Measurements from ENCODE around the gene GHRH. TPM values are rescaled to one million over a fixed set of nuclear protein-coding genes. Genes with fewer than 3 reads are reported as not detected.

Gene GHRH
- total RNA-seq, 1 experiment from 2014 or later, result 0.74 TPM

- Mint-ChIP-seq H3K27ac (no peak overlapping the region), H3K36me3 (peaks cover 42% of the 10 kb centered on the region), H3K4me3 (no peak overlapping the region), H3K27me3 (ENCODE audit: low read depth) (no peaks in the 10 kb centered on the region), H3K4me1 (peaks cover 14% of the 10 kb centered on the region), H3K9me3 (peaks cover 15% of the 10 kb centered on the region)
- TF ChIP-seq MXD4 (CRISPR knock-in tag; IDR thresholded peaks at IDR 0.05; ENCODE audit: borderline replicate concordance) (no peak), ZNF121 (CRISPR knock-in tag; IDR thresholded peaks at IDR 0.05) (no peak), ZNF425 (CRISPR knock-in tag; conservative IDR thresholded peaks at IDR 0.05) (no peak), CREM (CRISPR knock-in tag; IDR thresholded peaks at IDR 0.05) (no peak), ZNF219 (CRISPR knock-in tag; IDR thresholded peaks at IDR 0.05; ENCODE audit: borderline replicate concordance) (no peak), ATF1 (CRISPR knock-in tag; IDR thresholded peaks at IDR 0.05) (no peak), ZNF396 (CRISPR knock-in tag; IDR thresholded peaks at IDR 0.05; ENCODE audit: borderline replicate concordance) (no peak), JUN (CRISPR knock-in tag; IDR thresholded peaks at IDR 0.05) (no peak), RELA (CRISPR knock-in tag; IDR thresholded peaks at IDR 0.05; ENCODE audit: borderline replicate concordance) (no peak), TP53 (CRISPR knock-in tag; IDR thresholded peaks at IDR 0.05) (no peak), FOXJ3 (CRISPR knock-in tag; IDR thresholded peaks at IDR 0.05; ENCODE audit: borderline replicate concordance) (no peak)
- TF ChIP-seq, protein P1, sequence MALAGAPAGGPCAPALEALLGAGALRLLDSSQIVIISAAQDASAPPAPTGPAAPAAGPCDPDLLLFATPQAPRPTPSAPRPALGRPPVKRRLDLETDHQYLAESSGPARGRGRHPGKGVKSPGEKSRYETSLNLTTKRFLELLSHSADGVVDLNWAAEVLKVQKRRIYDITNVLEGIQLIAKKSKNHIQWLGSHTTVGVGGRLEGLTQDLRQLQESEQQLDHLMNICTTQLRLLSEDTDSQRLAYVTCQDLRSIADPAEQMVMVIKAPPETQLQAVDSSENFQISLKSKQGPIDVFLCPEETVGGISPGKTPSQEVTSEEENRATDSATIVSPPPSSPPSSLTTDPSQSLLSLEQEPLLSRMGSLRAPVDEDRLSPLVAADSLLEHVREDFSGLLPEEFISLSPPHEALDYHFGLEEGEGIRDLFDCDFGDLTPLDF (CRISPR knock-in tag; IDR thresholded peaks at IDR 0.05), result no peak
- TF ChIP-seq, protein P2, sequence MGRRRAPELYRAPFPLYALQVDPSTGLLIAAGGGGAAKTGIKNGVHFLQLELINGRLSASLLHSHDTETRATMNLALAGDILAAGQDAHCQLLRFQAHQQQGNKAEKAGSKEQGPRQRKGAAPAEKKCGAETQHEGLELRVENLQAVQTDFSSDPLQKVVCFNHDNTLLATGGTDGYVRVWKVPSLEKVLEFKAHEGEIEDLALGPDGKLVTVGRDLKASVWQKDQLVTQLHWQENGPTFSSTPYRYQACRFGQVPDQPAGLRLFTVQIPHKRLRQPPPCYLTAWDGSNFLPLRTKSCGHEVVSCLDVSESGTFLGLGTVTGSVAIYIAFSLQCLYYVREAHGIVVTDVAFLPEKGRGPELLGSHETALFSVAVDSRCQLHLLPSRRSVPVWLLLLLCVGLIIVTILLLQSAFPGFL (CRISPR knock-in tag; IDR thresholded peaks at IDR 0.05; ENCODE audit: borderline replicate concordance), result no peak
- TF ChIP-seq, protein P3, sequence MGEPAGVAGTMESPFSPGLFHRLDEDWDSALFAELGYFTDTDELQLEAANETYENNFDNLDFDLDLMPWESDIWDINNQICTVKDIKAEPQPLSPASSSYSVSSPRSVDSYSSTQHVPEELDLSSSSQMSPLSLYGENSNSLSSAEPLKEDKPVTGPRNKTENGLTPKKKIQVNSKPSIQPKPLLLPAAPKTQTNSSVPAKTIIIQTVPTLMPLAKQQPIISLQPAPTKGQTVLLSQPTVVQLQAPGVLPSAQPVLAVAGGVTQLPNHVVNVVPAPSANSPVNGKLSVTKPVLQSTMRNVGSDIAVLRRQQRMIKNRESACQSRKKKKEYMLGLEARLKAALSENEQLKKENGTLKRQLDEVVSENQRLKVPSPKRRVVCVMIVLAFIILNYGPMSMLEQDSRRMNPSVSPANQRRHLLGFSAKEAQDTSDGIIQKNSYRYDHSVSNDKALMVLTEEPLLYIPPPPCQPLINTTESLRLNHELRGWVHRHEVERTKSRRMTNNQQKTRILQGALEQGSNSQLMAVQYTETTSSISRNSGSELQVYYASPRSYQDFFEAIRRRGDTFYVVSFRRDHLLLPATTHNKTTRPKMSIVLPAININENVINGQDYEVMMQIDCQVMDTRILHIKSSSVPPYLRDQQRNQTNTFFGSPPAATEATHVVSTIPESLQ (CRISPR knock-in tag; IDR thresholded peaks at IDR 0.05), result no peak
- ATAC-seq (no peak), DNase-seq (ENCODE audit: low spot score) (no peak)
- POLR2A ChIA-PET, result no interaction called here
- CTCF ChIA-PET, result no interaction called here
Observed at GRCh38 chr20:37296371-37296770, 34.8 kb upstream of the GHRH start.

DNA sequence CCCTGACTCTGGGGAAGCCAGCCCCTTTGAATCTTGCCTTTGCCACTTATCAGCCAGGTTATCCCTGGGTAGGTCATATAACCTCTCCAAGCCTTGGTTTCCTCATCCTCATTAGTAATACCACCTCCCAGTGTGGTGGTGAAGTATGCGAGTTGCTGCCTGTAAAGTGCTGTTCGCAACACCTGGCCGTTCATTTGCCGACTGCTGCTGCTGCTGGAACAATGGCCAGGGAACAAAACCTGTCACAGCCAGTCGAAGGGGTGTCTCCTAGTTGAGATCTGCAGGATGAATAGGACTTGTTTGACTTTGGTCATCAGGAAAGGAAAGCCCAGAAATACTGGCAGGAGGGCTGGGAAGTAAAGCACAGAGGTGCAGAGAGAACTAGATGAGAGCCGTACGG is 34.0 kb upstream of the GHRH start:
- ChIA-PET POLR2A (no interaction called here), CTCF (interaction anchor here (1.3 kb wide), 1 partner anchor 13 kb away, joined by 4 read pairs; no protein-coding TSS in a partner anchor)
- H3K27ac Mint-ChIP-seq, result no peak overlapping the region
- peak; percentile 47; the same call in 1 of the 2 replicates for ATAC-seq
- no peak for DNase-seq (ENCODE audit: low spot score)
- peaks cover 15% of the 10 kb centered on the region for H3K9me3 Mint-ChIP-seq
- peaks cover 39% of the 10 kb centered on the region for H3K36me3 Mint-ChIP-seq
- no peaks in the 10 kb centered on the region for H3K27me3 Mint-ChIP-seq (ENCODE audit: low read depth)
- peaks cover 18% of the 10 kb centered on the region for H3K4me1 Mint-ChIP-seq
- no peak overlapping the region for H3K4me3 Mint-ChIP-seq
- no peak for TF ChIP-seq GABPB1 (CRISPR knock-in tag; IDR thresholded peaks at IDR 0.05)
- TF ChIP-seq, protein P4, sequence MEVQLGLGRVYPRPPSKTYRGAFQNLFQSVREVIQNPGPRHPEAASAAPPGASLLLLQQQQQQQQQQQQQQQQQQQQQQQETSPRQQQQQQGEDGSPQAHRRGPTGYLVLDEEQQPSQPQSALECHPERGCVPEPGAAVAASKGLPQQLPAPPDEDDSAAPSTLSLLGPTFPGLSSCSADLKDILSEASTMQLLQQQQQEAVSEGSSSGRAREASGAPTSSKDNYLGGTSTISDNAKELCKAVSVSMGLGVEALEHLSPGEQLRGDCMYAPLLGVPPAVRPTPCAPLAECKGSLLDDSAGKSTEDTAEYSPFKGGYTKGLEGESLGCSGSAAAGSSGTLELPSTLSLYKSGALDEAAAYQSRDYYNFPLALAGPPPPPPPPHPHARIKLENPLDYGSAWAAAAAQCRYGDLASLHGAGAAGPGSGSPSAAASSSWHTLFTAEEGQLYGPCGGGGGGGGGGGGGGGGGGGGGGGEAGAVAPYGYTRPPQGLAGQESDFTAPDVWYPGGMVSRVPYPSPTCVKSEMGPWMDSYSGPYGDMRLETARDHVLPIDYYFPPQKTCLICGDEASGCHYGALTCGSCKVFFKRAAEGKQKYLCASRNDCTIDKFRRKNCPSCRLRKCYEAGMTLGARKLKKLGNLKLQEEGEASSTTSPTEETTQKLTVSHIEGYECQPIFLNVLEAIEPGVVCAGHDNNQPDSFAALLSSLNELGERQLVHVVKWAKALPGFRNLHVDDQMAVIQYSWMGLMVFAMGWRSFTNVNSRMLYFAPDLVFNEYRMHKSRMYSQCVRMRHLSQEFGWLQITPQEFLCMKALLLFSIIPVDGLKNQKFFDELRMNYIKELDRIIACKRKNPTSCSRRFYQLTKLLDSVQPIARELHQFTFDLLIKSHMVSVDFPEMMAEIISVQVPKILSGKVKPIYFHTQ (CRISPR knock-in tag; IDR thresholded peaks at IDR 0.05), result no peak
- TF ChIP-seq NFE2L1 (CRISPR knock-in tag; IDR thresholded peaks at IDR 0.05), result no peak
- no peak for TF ChIP-seq NR2C2 (CRISPR knock-in tag; IDR thresholded peaks at IDR 0.05)
- no peak for TF ChIP-seq GTF2I (CRISPR knock-in tag; conservative IDR thresholded peaks at IDR 0.05)
- no peak for TF ChIP-seq STAT6 (CRISPR knock-in tag; conservative IDR thresholded peaks at IDR 0.05; ENCODE audit: low read depth)
- no peak for TF ChIP-seq ZNF425 (CRISPR knock-in tag; conservative IDR thresholded peaks at IDR 0.05)
